HepG2 (cell line): ENCODE measurements around the gene BSN. TPM values are rescaled to one million over a fixed set of nuclear protein-coding genes. Genes with fewer than 3 reads are reported as not detected.

ENCODE experiments used
- ATAD3A ChIP-seq: sonication (generic); formaldehyde crosslinking; IDR thresholded peaks from 2 replicates; pipeline ENCODE4 v1.4.0; 2020; ENCODE audit warnings: missing genetic modification reagents
- CBX1 ChIP-seq: IDR thresholded peaks from one replicate; pipeline ENCODE4 v1.6.1; 2016; ENCODE audit warnings: antibody characterized with exemption, low read depth
- CC2D1A ChIP-seq: sonication (generic); formaldehyde crosslinking; IDR thresholded peaks from 2 replicates; pipeline ENCODE4 v1.8.1; 2023; ENCODE audit warnings: mild to moderate bottlenecking, missing genetic modification reagents
- CEBPZ ChIP-seq: IDR thresholded peaks from 2 replicates; pipeline ENCODE4 v1.6.1; 2012; ENCODE audit warnings: low read length, improper control_type of control experiment
- MEF2D ChIP-seq: sonication (generic); formaldehyde crosslinking; IDR thresholded peaks from 2 replicates; pipeline ENCODE4 v1.5.1; 2020; ENCODE audit warnings: mild to moderate bottlenecking, missing genetic modification reagents
- MIER2 ChIP-seq: IDR thresholded peaks from 2 replicates; pipeline ENCODE4 v1.6.1; 2016; ENCODE audit warnings: missing biosample characterization, missing genetic modification reagents
- SP4 ChIP-seq: sonication (generic); formaldehyde crosslinking; IDR thresholded peaks from 2 replicates; pipeline ENCODE4 v1.8.1; 2023; ENCODE audit warnings: mild to moderate bottlenecking, missing genetic modification reagents
- STAT5B ChIP-seq: sonication (generic); formaldehyde crosslinking; IDR thresholded peaks from 2 replicates; pipeline ENCODE4 v1.4.0; 2020; ENCODE audit warnings: missing genetic modification reagents
- ZBTB20 ChIP-seq: sonication (generic); formaldehyde crosslinking; IDR thresholded peaks from 2 replicates; pipeline ENCODE4 v1.8.1; 2023; ENCODE audit warnings: missing genetic modification reagents, low read depth, mild to moderate bottlenecking, borderline replicate concordance
- ZFP36L2 ChIP-seq: sonication (generic); formaldehyde crosslinking; IDR thresholded peaks from 2 replicates; pipeline ENCODE4 v1.4.0; 2020; ENCODE audit warnings: missing genetic modification reagents
- ZNF142 ChIP-seq: sonication (generic); formaldehyde crosslinking; IDR thresholded peaks from 2 replicates; pipeline ENCODE4 v1.4.0; 2020; ENCODE audit warnings: missing genetic modification reagents
- ZNF282 ChIP-seq: fragments of 450-650 bp; IDR thresholded peaks from 2 replicates; pipeline ENCODE4 v1.6.1; 2018; ENCODE audit not compliant: partially characterized antibody
- ZNF335 ChIP-seq: sonication (generic); formaldehyde crosslinking; IDR thresholded peaks from 2 replicates; pipeline ENCODE4 v1.4.0; 2020; ENCODE audit warnings: missing genetic modification reagents
- ZNF710 ChIP-seq: sonication (generic); formaldehyde crosslinking; IDR thresholded peaks from 2 replicates; pipeline ENCODE4 v1.5.0; 2020; ENCODE audit warnings: mild to moderate bottlenecking, missing genetic modification reagents, borderline replicate concordance
- ZSCAN22 ChIP-seq: sonication (generic); formaldehyde crosslinking; IDR thresholded peaks from 2 replicates; pipeline ENCODE4 v1.4.0; 2020; ENCODE audit warnings: mild to moderate bottlenecking, missing genetic modification reagents
- polyA plus RNA-seq, 8 experiments: library from polyadenylated mRNA; depleted of rRNA in 3 of 8; stranded (reverse) in 7 of 8; unstranded in 1 of 8; fragments of >200 nt; fragmentation: Illumina TruSeq in 4 of 8; extraction: Trizol in 4 of 8; gene quantifications; 2 replicates each; pipeline versions ENCODE4 v1.2.1 to v1.2.3, GENCODE V29; 2011 to 2016; ENCODE audit warnings: low read depth in 4 of 8, missing spikeins in 1 of 8, mixed read lengths in 1 of 8; ENCODE audit not compliant: insufficient read depth in 1 of 8
- total RNA-seq, 5 experiments: library from RNA; depleted of rRNA; stranded (reverse); fragments of >200 nt; fragmentation: Illumina TruSeq; extraction: Trizol; gene quantifications; 2 replicates each; pipeline ENCODE4 v1.2.3, GENCODE V29; 2016; ENCODE audit warnings: low read depth in 1 of 5

The BSN gene
- total and polyA plus RNA-seq, 2 of the 13 experiments (the other 11 are each of a cell fraction or from before 2014, with no cell fraction given) = 0.42 to 0.86 TPM

- TF ChIP-seq CEBPZ = no peak
- TF ChIP-seq STAT5B (CRISPR knock-in tag) = no peak
- 0 out of 2 replicates have a peak, but pooled peaks have one; percentile 33 for TF ChIP-seq CC2D1A (CRISPR knock-in tag)
- no peak for TF ChIP-seq ATAD3A (CRISPR knock-in tag)
- peak; percentile 58 for TF ChIP-seq CBX1
- no peak for TF ChIP-seq ZNF282
- peak; percentile 85 for TF ChIP-seq SP4 (CRISPR knock-in tag)
- TF ChIP-seq MEF2D (CRISPR knock-in tag) = no peak; the same call in 1 of the 2 replicates
- TF ChIP-seq ZNF142 (CRISPR knock-in tag) = peak; percentile 68
- no peak for TF ChIP-seq MIER2
- peak; percentile 70; the same call in 1 of the 2 replicates for TF ChIP-seq ZBTB20 (CRISPR knock-in tag)
- TF ChIP-seq ZNF335 (CRISPR knock-in tag) = peak; percentile 63; the same call in 1 of the 2 replicates
- no peak for TF ChIP-seq ZSCAN22 (CRISPR knock-in tag)
- no peak for TF ChIP-seq ZFP36L2 (CRISPR knock-in tag)
- 0 out of 2 replicates have a peak, but pooled peaks have one; percentile 48 for TF ChIP-seq ZNF710 (CRISPR knock-in tag)
These were observed 135.0 kb downstream of the BSN start, which contains the start of the genes MST1 and RNF123 (continued) for GRCh38 chr3:49689046-49689907.
